K562 (cell line): ENCODE data around the gene TMX3. TPM values are rescaled to one million over a fixed set of nuclear protein-coding genes. Genes with fewer than 3 reads are reported as not detected.
A peak's percentile ranks its signal among the peaks of the same experiment; 100 is the strongest.

ENCODE experiments used
- ATAC-seq: fragments of 200-7000 bp; cut with Tn5 transposase; 3 replicates; pipeline ENCODE4 v1.9.1; 2020; ENCODE audit warnings: moderate library complexity
- BruUV-seq: library from RNA; stranded (reverse); fragments of 400-500 nt; replicated peaks from 2 replicates; lab custom pipeline; 2021; lab: Mats Ljungman, UMichigan
- CTCF ChIA-PET: fragments of 300-600 bp; formaldehyde crosslinking; extraction: SDS; loops from one replicate; lab custom pipeline; 2021; ENCODE audit warnings: low intra/inter-chr PET ratio; lab: Yijun Ruan, JAX
- POLR2A ChIA-PET: fragments of 300-600, 350-650 bp; sonication (Branson Sonifier 250); formaldehyde crosslinking; extraction: SDS; loops from one replicate; lab custom pipeline; 2021; ENCODE audit warnings: antibody characterized with exemption, inconsistent platforms; lab: Yijun Ruan, JAX
- DNase-seq, 4 experiments: peaks; one replicate each; pipeline versions ENCODE4 v3.0.0 to v3.0.0-alpha.2; 2011 to 2018; ENCODE audit warnings: low spot score in 3 of 4, mixed read lengths in 3 of 4; ENCODE audit errors: extremely low read depth in 1 of 4
- FAIRE-seq: peaks from 2 replicates; lab custom pipeline; 2011; peaks lifted over from hg19 to GRCh38; lab: Jason Lieb, UNC
- H2AFZ ChIP-seq: 2 replicates; pipeline ENCODE4 v1.6.0; 2011; ENCODE audit warnings: low read depth, low read length, control low read depth, inconsistent platforms
- H3K27ac ChIP-seq: fragments of 200-600 bp; 3 replicates; pipeline ENCODE4 v1.8.0; 2011; ENCODE audit warnings: low read depth, mild to moderate bottlenecking, control low read depth, inconsistent platforms, low read length, moderate library complexity, mixed read lengths; ENCODE audit errors: extremely low read depth
- H3K27me3 ChIP-seq, 2 experiments: fragments of 300-600 bp in 1 of 2; 2 replicates in 1 of 2; 3 replicates in 1 of 2; pipeline versions ENCODE4 v1.6.0 to v1.8.0; 2011; ENCODE audit warnings: inconsistent platforms in 2 of 2, low read length in 2 of 2, mild to moderate bottlenecking in 1 of 2, mixed read lengths in 1 of 2, moderate library complexity in 1 of 2; ENCODE audit not compliant: control insufficient read depth in 2 of 2, insufficient read depth in 2 of 2
- H3K36me3 ChIP-seq: fragments of 300-600 bp; 3 replicates; pipeline ENCODE4 v1.8.0; 2011; ENCODE audit warnings: mild to moderate bottlenecking, low read length, inconsistent platforms; ENCODE audit not compliant: control insufficient read depth, insufficient read depth
- H3K4me1 ChIP-seq, 2 experiments: fragments of 200-600 bp in 1 of 2; replicated peaks in 1 of 2; 2 replicates in 1 of 2; 3 replicates in 1 of 2; pipeline versions ENCODE4 v1.5.1 to v1.8.0; 2011; ENCODE audit warnings: inconsistent platforms in 2 of 2, low read length in 2 of 2, mild to moderate bottlenecking in 1 of 2, mixed read lengths in 1 of 2, moderate library complexity in 1 of 2; ENCODE audit not compliant: control insufficient read depth in 2 of 2, insufficient read depth in 2 of 2
- H3K4me2 ChIP-seq: 2 replicates; pipeline ENCODE4 v1.6.1; 2011; ENCODE audit warnings: low read length, control low read depth, inconsistent platforms, mixed read lengths; ENCODE audit not compliant: insufficient read depth
- H3K4me3 ChIP-seq: fragments of 200-600 bp; sonication (generic), shearing (Covaris generic); 2 replicates; pipeline ENCODE4 v1.5.1; 2016; ENCODE audit warnings: control low read depth, inconsistent platforms
- H3K79me2 ChIP-seq: fragments of 200-600 bp; 3 replicates; pipeline ENCODE4 v1.8.0; 2011; ENCODE audit warnings: low read length, inconsistent platforms; ENCODE audit not compliant: control insufficient read depth, insufficient read depth
- H3K9ac ChIP-seq, 2 experiments: 2 replicates each; pipeline versions ENCODE4 v1.6.0 to v1.6.1; 2011; ENCODE audit warnings: low read depth in 2 of 2, low read length in 2 of 2, control low read depth in 1 of 2, inconsistent platforms in 1 of 2, mild to moderate bottlenecking in 1 of 2, mixed read lengths in 1 of 2; ENCODE audit not compliant: insufficient read depth in 1 of 2
- H3K9me1 ChIP-seq: one replicate; pipeline ENCODE4 v1.6.0; 2011; ENCODE audit warnings: inconsistent platforms, mild to moderate bottlenecking, low read length, moderate library complexity; ENCODE audit not compliant: control insufficient read depth, insufficient read depth
- H3K9me3 ChIP-seq: replicated peaks from 2 replicates; pipeline ENCODE4 v1.5.1; 2011; ENCODE audit warnings: low read depth, low read length, inconsistent platforms; ENCODE audit not compliant: control insufficient read depth, insufficient read depth
- H4K20me1 ChIP-seq: replicated peaks from 2 replicates; pipeline ENCODE4 v1.6.1; 2011; ENCODE audit warnings: low read length, inconsistent platforms, mixed read lengths; ENCODE audit not compliant: control insufficient read depth, insufficient read depth
- C11orf30 ChIP-seq: fragments of 450-650 bp; IDR thresholded peaks from 2 replicates; pipeline ENCODE4 v1.6.1; 2016; ENCODE audit warnings: low read depth, mild to moderate bottlenecking
- KHSRP ChIP-seq: fragments of 450-650 bp; IDR thresholded peaks from 2 replicates; pipeline ENCODE4 v1.6.1; 2017
- MAFG ChIP-seq: fragments of 450-650 bp; conservative IDR thresholded peaks from 2 replicates; pipeline ENCODE4 v1.6.1; 2016; ENCODE audit warnings: missing genetic modification characterization, missing compliant biosample characterization
- POLR2G ChIP-seq: fragments of 200-400 bp; formaldehyde crosslinking; IDR thresholded peaks from 2 replicates; pipeline ENCODE4 v1.6.1; 2017; ENCODE audit warnings: low read depth, mild to moderate bottlenecking, antibody characterized with exemption, low read length, moderate library complexity
- RBM39 ChIP-seq: fragments of 200-400 bp; formaldehyde crosslinking; optimal IDR thresholded peaks from 2 replicates; pipeline ENCODE3; 2018; ENCODE audit warnings: low read depth, low read length
- YY1 ChIP-seq, 3 experiments: IDR thresholded peaks; 2 replicates each; pipeline ENCODE4 v1.6.1; 2011; ENCODE audit warnings: low read length in 2 of 3, mild to moderate bottlenecking in 2 of 3, moderate library complexity in 2 of 3, borderline replicate concordance in 1 of 3, control low read depth in 1 of 3, low read depth in 1 of 3; ENCODE audit not compliant: insufficient read depth in 3 of 3, insufficient replicate concordance in 2 of 3, control insufficient read depth in 1 of 3, insufficient read length in 1 of 3; ENCODE audit errors: extremely low read depth in 1 of 3
- WGBS: fragments of 100-300 bp; shearing (Covaris generic); methylation state at CpG from one replicate; pipeline ENCODE4 v1.1.6; 2016; ENCODE audit warnings: low coverage, mixed read lengths; ENCODE audit not compliant: insufficient coverage; ENCODE audit errors: missing lambda C conversion rate; 5-methylcytosine and 5-hydroxymethylcytosine counted together
- in situ Hi-C: fragments of 300-500 bp; cut with MboI; formaldehyde crosslinking; loops from 4 replicates; pipeline ENCODE4 v1.15.0; 2018; ENCODE audit warnings: inconsistent platforms, mixed read lengths
- intact Hi-C: fragments of 100-400 bp; cut with micrococcal nuclease; formaldehyde crosslinking; loops from 2 replicates; pipeline ENCODE4 v1.14.2; 2022
- polyA plus RNA-seq, 8 experiments: library from polyadenylated mRNA; depleted of rRNA in 4 of 8; stranded (reverse) in 5 of 8; unstranded in 3 of 8; fragments of >200 nt; fragmentation: Nextera tagmentation in 2 of 8; fragmentation: Illumina TruSeq in 1 of 8; extraction: Ambion mirVana in 2 of 8; extraction: Trizol in 1 of 8; gene quantifications; 2 replicates each; pipeline versions ENCODE4 v1.2.1 to v1.2.3, GENCODE V29; 2011 to 2014; ENCODE audit warnings: inconsistent platforms in 1 of 8, missing spikeins in 1 of 8
- total RNA-seq, 7 experiments: library from RNA; depleted of rRNA in 6 of 7; stranded (reverse); fragments of >200 nt in 6 of 7; fragmentation: Illumina TruSeq in 2 of 7; extraction: Trizol in 2 of 7; gene quantifications; 2 replicates each; pipeline versions ENCODE4 v1.2.1 to v1.2.3, GENCODE V29; 2011 to 2021; ENCODE audit warnings: low replicate concordance in 1 of 7
- TF ChIP-seq, protein P1 (sequence below): sonication (generic); formaldehyde crosslinking; IDR thresholded peaks from 2 replicates; pipeline ENCODE4 v1.8.1; 2023; ENCODE audit warnings: missing genetic modification reagents, mild to moderate bottlenecking, borderline replicate concordance

The TMX3 gene
- total and polyA plus RNA-seq, 9 of the 15 experiments (the other 6 are each of a cell fraction or from before 2014, with no cell fraction given), result 13.2 to 40.5 (median 20.7) TPM

DNA sequence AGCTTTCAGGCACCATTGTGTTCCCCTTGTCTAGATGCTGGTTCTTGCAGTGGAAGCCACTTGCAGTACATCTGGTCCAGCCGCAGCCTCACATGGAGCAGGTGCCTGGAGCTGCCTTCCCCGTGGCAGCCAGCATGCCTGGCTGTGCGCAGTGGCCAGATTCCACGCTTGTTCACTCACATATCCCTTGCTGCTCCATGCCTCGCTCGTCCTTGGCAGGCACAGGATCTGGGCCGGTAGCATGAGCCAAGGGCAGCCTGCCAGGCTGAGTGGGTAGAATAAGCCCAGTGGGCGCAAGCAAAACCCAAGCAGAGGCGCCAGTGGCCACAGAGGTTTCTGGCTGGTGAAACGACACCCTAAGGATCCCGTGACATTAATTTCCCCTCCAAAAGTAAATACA is 20.6 kb downstream of the TMX3 start (continued):
- TF ChIP-seq YY1 (IDR thresholded peaks at IDR 0.05; ENCODE audit: borderline replicate concordance in 1 of 3, control insufficient read depth in 1 of 3, extremely low read depth in 1 of 3, insufficient read depth in 3 of 3, insufficient read length in 1 of 3, insufficient replicate concordance in 2 of 3, low read depth in 1 of 3, low read length in 2 of 3), result no peak
- no peak for TF ChIP-seq C11orf30

DNA sequence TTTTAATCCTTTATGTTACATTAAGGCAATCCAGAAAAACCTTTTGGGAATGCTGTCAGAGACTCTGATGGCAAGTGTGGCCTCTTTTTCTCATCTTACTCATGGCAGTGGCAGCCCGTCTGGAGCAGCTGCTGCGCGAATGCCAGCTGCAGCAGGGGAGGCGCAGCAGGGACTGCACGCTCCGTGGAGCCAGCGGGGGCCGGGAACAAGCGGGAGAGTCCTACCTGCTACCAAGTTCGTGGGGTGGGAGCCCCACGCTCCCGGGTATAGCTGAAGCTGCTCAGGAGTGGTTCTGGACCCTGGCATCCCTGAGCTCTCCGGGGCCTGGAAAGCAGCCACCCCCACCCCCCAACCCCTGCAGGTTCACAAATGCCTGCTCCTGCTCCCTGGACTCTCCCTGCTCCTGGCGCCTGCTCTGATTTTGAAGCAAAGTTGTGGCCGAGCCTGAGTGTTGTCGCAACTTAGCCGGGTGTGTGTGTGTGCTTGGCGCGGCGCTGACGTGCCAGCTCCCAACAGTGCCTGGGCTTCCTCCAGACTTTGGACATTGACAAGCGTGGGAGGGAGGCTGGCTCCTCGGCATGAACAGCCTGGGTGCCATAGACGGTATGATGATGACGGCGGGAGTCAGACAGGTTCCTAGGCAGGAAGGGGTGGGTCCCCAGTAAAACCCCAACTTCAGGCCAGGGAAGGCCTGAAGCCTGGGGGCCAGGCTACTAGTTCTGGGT is 21.7 kb downstream of the TMX3 start:
- TF ChIP-seq MAFG (tag), result no peak
- TF ChIP-seq KHSRP, result no peak
- TF ChIP-seq RBM39, result no peak
- TF ChIP-seq, protein P1, sequence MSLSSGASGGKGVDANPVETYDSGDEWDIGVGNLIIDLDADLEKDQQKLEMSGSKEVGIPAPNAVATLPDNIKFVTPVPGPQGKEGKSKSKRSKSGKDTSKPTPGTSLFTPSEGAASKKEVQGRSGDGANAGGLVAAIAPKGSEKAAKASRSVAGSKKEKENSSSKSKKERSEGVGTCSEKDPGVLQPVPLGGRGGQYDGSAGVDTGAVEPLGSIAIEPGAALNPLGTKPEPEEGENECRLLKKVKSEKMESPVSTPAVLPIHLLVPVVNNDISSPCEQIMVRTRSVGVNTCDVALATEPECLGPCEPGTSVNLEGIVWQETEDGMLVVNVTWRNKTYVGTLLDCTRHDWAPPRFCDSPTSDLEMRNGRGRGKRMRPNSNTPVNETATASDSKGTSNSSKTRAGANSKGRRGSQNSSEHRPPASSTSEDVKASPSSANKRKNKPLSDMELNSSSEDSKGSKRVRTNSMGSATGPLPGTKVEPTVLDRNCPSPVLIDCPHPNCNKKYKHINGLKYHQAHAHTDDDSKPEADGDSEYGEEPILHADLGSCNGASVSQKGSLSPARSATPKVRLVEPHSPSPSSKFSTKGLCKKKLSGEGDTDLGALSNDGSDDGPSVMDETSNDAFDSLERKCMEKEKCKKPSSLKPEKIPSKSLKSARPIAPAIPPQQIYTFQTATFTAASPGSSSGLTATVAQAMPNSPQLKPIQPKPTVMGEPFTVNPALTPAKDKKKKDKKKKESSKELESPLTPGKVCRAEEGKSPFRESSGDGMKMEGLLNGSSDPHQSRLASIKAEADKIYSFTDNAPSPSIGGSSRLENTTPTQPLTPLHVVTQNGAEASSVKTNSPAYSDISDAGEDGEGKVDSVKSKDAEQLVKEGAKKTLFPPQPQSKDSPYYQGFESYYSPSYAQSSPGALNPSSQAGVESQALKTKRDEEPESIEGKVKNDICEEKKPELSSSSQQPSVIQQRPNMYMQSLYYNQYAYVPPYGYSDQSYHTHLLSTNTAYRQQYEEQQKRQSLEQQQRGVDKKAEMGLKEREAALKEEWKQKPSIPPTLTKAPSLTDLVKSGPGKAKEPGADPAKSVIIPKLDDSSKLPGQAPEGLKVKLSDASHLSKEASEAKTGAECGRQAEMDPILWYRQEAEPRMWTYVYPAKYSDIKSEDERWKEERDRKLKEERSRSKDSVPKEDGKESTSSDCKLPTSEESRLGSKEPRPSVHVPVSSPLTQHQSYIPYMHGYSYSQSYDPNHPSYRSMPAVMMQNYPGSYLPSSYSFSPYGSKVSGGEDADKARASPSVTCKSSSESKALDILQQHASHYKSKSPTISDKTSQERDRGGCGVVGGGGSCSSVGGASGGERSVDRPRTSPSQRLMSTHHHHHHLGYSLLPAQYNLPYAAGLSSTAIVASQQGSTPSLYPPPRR (CRISPR knock-in tag), result no peak
- TF ChIP-seq POLR2G, result peak; percentile 8; the same call in 1 of the 2 replicates
- Histone ChIP-seq H2AFZ (no peak overlapping the region), H3K27ac (no peak overlapping the region), H3K9me3 (no peaks in the 10 kb centered on the region), H3K4me1 (no peaks in the 10 kb centered on the region), H4K20me1 (no peaks in the 10 kb centered on the region), H3K79me2 (no peaks in the 10 kb centered on the region), H3K36me3 (peaks cover 59% of the 10 kb centered on the region; the same call in 2 of the 3 replicates), H3K4me2 (no peak overlapping the region), H3K4me3 (no peak overlapping the region), H3K27me3 (no peaks in the 10 kb centered on the region), H3K9me1 (no peaks in the 10 kb centered on the region), H3K9ac (no peak overlapping the region)
- intact Hi-C loops (no loop called here), in situ Hi-C loops (no loop called here)
- WGBS, result 96% methylated on average over 8 of the region's 26 CpGs
- no peak for ATAC-seq
- no TSS peak for BruUV-seq
- no peak for DNase-seq
- POLR2A ChIA-PET, result interaction anchor here (1.1 kb wide), 1 partner anchor 8 kb away, joined by 3 read pairs; no protein-coding TSS in a partner anchor
- no peak for FAIRE-seq
- CTCF ChIA-PET, result no interaction called here
